ENCODE measurements around the gene TPST1. TPM values are rescaled to one million over a fixed set of nuclear protein-coding genes. Genes with fewer than 3 reads are reported as not detected.

TPST1 gene
- total and polyA plus RNA-seq, 2 of the 8 experiments (the other 6 are each of a cell fraction or from before 2014, with no cell fraction given), result 8.2 to 18.4 TPM

GRCh38 chr7:66379542-66380160 lies 174.5 kb downstream of the TPST1 start:
- Histone ChIP-seq H3K18ac (ENCODE audit: extremely low read depth, low read length) (no peak overlapping the region), H3K23me2 (ENCODE audit: low read depth, low read length) (no peaks in the 10 kb centered on the region), H4K20me1 (replicated peaks in 1 of 2; ENCODE audit: control insufficient read depth in 1 of 2, insufficient read depth in 2 of 2, low read length in 2 of 2) (no peaks in the 10 kb centered on the region), H3K23ac (ENCODE audit: insufficient read length) (no peak overlapping the region), H2AFZ (ENCODE audit: low read length) (no peak overlapping the region), H3K79me1 (ENCODE audit: low read depth, low read length) (no peaks in the 10 kb centered on the region), H3K9ac (replicated peaks in 1 of 4; ENCODE audit: extremely low read depth in 1 of 4, low read depth in 3 of 4, low read length in 3 of 4) (no peak overlapping the region), H3K4me3 (ENCODE audit: extremely low read depth in 1 of 4, insufficient read depth in 2 of 4, low read depth in 3 of 4, low read length in 4 of 4) (no peak overlapping the region), H3K27ac (ENCODE audit: low read depth, low read length) (no peak overlapping the region), H3K14ac (ENCODE audit: insufficient read length) (no peak overlapping the region), H4K8ac (ENCODE audit: extremely low read depth, insufficient read depth, low read length) (no peak overlapping the region), H3K27me3 (replicated peaks in 1 of 4; ENCODE audit: control insufficient read depth in 3 of 4, extremely low read depth in 1 of 4, insufficient read depth in 3 of 4, low read length in 3 of 4) (no peaks in the 10 kb centered on the region), H2BK15ac (ENCODE audit: low read length) (no peak overlapping the region), H4K5ac (ENCODE audit: insufficient read length, low read depth, low read length) (no peak overlapping the region), H3K4me2 (ENCODE audit: insufficient read depth in 1 of 2, low read depth in 2 of 2, low read length in 2 of 2) (no peak overlapping the region), H4K91ac (replicated peaks; ENCODE audit: insufficient read length, low read length) (no peak overlapping the region), H3K9me3 (ENCODE audit: insufficient read depth in 2 of 2, low read depth in 1 of 2, low read length in 1 of 2) (no peaks in the 10 kb centered on the region), H2AK5ac (ENCODE audit: low read depth, low read length) (no peak overlapping the region), H2BK120ac (replicated peaks; ENCODE audit: low read depth, low read length) (no peak overlapping the region), H3K79me2 (ENCODE audit: control insufficient read depth in 1 of 2, insufficient read depth in 2 of 2, low read length in 2 of 2) (no peaks in the 10 kb centered on the region), H3K4me1 (replicated peaks in 1 of 4; ENCODE audit: control insufficient read depth in 3 of 4, insufficient read depth in 4 of 4, low read length in 3 of 4) (no peaks in the 10 kb centered on the region), H2BK12ac (ENCODE audit: low read depth, low read length) (no peak overlapping the region), H3K56ac (replicated peaks; ENCODE audit: insufficient read length, low read depth, low read length) (no peak overlapping the region), H3K4ac (replicated peaks; ENCODE audit: insufficient read length, low read depth, low read length) (no peak overlapping the region), H3K36me3 (ENCODE audit: control insufficient read depth in 2 of 4, insufficient read depth in 4 of 4, low read length in 3 of 4) (peaks cover 0 to 5% (median 0%) of the 10 kb centered on the region in 4 experiments; a peak in 4 of 8 replicates), H2BK5ac (ENCODE audit: low read depth, low read length) (no peak overlapping the region; the same call in 1 of the 2 replicates), H2BK20ac (ENCODE audit: low read length) (no peak overlapping the region)
- 89% methylated on average over 6 of the region's 6 CpGs; no CpG with 5 or more reads in 1 of the 2 experiments for WGBS, 2 experiments (ENCODE audit: extremely low coverage in 1 of 2, insufficient coverage in 1 of 2, insufficient read length in 1 of 2, insufficient replicate concordance in 2 of 2, low coverage in 1 of 2, low lambda C conversion rate in 2 of 2, missing lambda C conversion rate in 1 of 2)
- CTCF ChIA-PET (ENCODE audit: partially characterized antibody), result interaction anchor here (1.1 to 2.4 kb wide), 7 partner anchors 7 to 214 kb away, joined by 3 to 7 read pairs (median 4); no protein-coding TSS in a partner anchor
- POLR2A ChIA-PET (ENCODE audit: partially characterized antibody), result interaction anchor here (1.1 to 1.2 kb wide), 2 partner anchors 10 to 49 kb away, joined by 3 to 4 read pairs; no protein-coding TSS in a partner anchor
- TF ChIP-seq KDM4A (IDR thresholded peaks at IDR 0.05; ENCODE audit: low read depth, low read length, severe bottlenecking), result no peak
- TF ChIP-seq MAX (IDR thresholded peaks at IDR 0.05), result no peak
- no peak for TF ChIP-seq KDM5A (IDR thresholded peaks at IDR 0.05; ENCODE audit: low read length)
- no peak for TF ChIP-seq POLR2AphosphoS5 (IDR thresholded peaks at IDR 0.05; ENCODE audit: low read depth, low read length)
- TF ChIP-seq NANOG (IDR thresholded peaks at IDR 0.05; ENCODE audit: insufficient read depth, low read depth, low read length, poor library complexity, severe bottlenecking), result no peak
- no peak for TF ChIP-seq E2F6 (IDR thresholded peaks at IDR 0.05)
- no peak for TF ChIP-seq CBX5 (IDR thresholded peaks at IDR 0.05; ENCODE audit: low read depth, low read length)
- no peak for TF ChIP-seq SUZ12 (IDR thresholded peaks at IDR 0.05; ENCODE audit: low read length)
- TF ChIP-seq HDAC6 (IDR thresholded peaks at IDR 0.05; ENCODE audit: low read depth, low read length), result no peak
- TF ChIP-seq CTBP2 (IDR thresholded peaks at IDR 0.05; ENCODE audit: borderline replicate concordance, insufficient read depth, insufficient read length, low read length), result no peak
- DNase-seq (ENCODE audit: low read depth in 1 of 2, low spot score in 2 of 2) (no peak), FAIRE-seq (no peak)

Data from H1 (cell line).